ENCODE data around the gene FAM13C.

FAM13C gene

GRCh38 chr10:59212301-59212798 lies 150.0 kb downstream of the FAM13C start:
- H2AFZ ChIP-seq (ENCODE audit: low read length): no peak overlapping the region
- no peak overlapping the region for H3K23ac ChIP-seq (ENCODE audit: low read depth, low read length, poor library complexity)
- no peak overlapping the region for H3K18ac ChIP-seq (ENCODE audit: low read length)
- H2BK15ac ChIP-seq (ENCODE audit: low read length): no peak overlapping the region
- H3K4me2 ChIP-seq (ENCODE audit: insufficient read depth, low read length, poor library complexity, severe bottlenecking): no peak overlapping the region
- no peak overlapping the region for H2BK12ac ChIP-seq (ENCODE audit: low read length)
- H3K9ac ChIP-seq (ENCODE audit: low read depth, low read length, poor library complexity): no peak overlapping the region
- H3K36me3 ChIP-seq (replicated peaks in 1 of 2; ENCODE audit: control insufficient read depth in 2 of 2, insufficient read depth in 2 of 2, low read length in 2 of 2): no peaks in the 10 kb centered on the region
- H3K27me3 ChIP-seq (ENCODE audit: control insufficient read depth in 3 of 3, insufficient read depth in 3 of 3, low read depth in 1 of 3, low read length in 3 of 3): no peaks in the 10 kb centered on the region
- no peak overlapping the region for H4K91ac ChIP-seq (ENCODE audit: low read depth, low read length, poor library complexity)
- H4K8ac ChIP-seq (ENCODE audit: low read depth, low read length): no peak overlapping the region
- no peak overlapping the region for H3K4me3 ChIP-seq (ENCODE audit: low read length in 2 of 2)
- H3K9me3 ChIP-seq (replicated peaks in 1 of 2; ENCODE audit: control insufficient read depth in 2 of 2, insufficient read depth in 1 of 2, low read depth in 1 of 2, low read length in 2 of 2): no peaks in the 10 kb centered on the region
- no peak overlapping the region for H3K14ac ChIP-seq (ENCODE audit: low read length)
- H3K4me1 ChIP-seq (ENCODE audit: control insufficient read depth in 2 of 2, insufficient read depth in 1 of 2, low read depth in 1 of 2, low read length in 2 of 2): no peaks in the 10 kb centered on the region
- peaks cover under 1% of the 10 kb centered on the region for H3K79me1 ChIP-seq (ENCODE audit: low read depth, low read length)
- no peak overlapping the region for H2AK5ac ChIP-seq (ENCODE audit: low read depth, low read length)
- no peak overlapping the region for H2BK120ac ChIP-seq (ENCODE audit: low read depth, low read length)
- no peak overlapping the region for H2BK5ac ChIP-seq (ENCODE audit: low read length)
- WGBS, 2 donors (ENCODE audit: extremely low coverage in 2 of 2, insufficient read length in 2 of 2, insufficient replicate concordance in 1 of 2): no CpG with 5 or more reads among the region's 2 CpGs
- no peak overlapping the region for H3K4ac ChIP-seq (ENCODE audit: low read length)
- DNase-seq (ENCODE audit: low spot score): no peak
- no peak overlapping the region for H3K27ac ChIP-seq (replicated peaks; ENCODE audit: low read length)

- no peak overlapping the region for H2AK5ac ChIP-seq (ENCODE audit: low read depth, low read length)
- no CpG with 5 or more reads among the region's 5 CpGs for WGBS, 2 donors (ENCODE audit: extremely low coverage in 2 of 2, insufficient read length in 2 of 2, insufficient replicate concordance in 1 of 2)
- H3K4ac ChIP-seq (ENCODE audit: low read length): no peak overlapping the region
- peaks cover 3% of the 10 kb centered on the region for H3K79me1 ChIP-seq (ENCODE audit: low read depth, low read length)
- H2BK120ac ChIP-seq (ENCODE audit: low read depth, low read length): no peak overlapping the region
- H3K36me3 ChIP-seq (replicated peaks in 1 of 2; ENCODE audit: control insufficient read depth in 2 of 2, insufficient read depth in 2 of 2, low read length in 2 of 2): no peaks in the 10 kb centered on the region
- H4K91ac ChIP-seq (ENCODE audit: low read depth, low read length, poor library complexity): no peak overlapping the region
- H3K14ac ChIP-seq (ENCODE audit: low read length): no peak overlapping the region
- H3K27ac ChIP-seq (replicated peaks; ENCODE audit: low read length): no peak overlapping the region
- H3K4me2 ChIP-seq (ENCODE audit: insufficient read depth, low read length, poor library complexity, severe bottlenecking): no peak overlapping the region
- H3K4me3 ChIP-seq (ENCODE audit: low read length in 2 of 2): no peak overlapping the region
- no peak overlapping the region for H2BK12ac ChIP-seq (ENCODE audit: low read length)
- no peak overlapping the region for H3K23ac ChIP-seq (ENCODE audit: low read depth, low read length, poor library complexity)
- H2BK15ac ChIP-seq (ENCODE audit: low read length): no peak overlapping the region
- H3K9me3 ChIP-seq (replicated peaks in 1 of 2; ENCODE audit: control insufficient read depth in 2 of 2, insufficient read depth in 1 of 2, low read depth in 1 of 2, low read length in 2 of 2): no peaks in the 10 kb centered on the region
- no peak overlapping the region for H3K18ac ChIP-seq (ENCODE audit: low read length)
- H3K9ac ChIP-seq (ENCODE audit: low read depth, low read length, poor library complexity): no peak overlapping the region
- H2BK5ac ChIP-seq (ENCODE audit: low read length): no peak overlapping the region
- H2AFZ ChIP-seq (ENCODE audit: low read length): no peak overlapping the region
- no peak for DNase-seq (ENCODE audit: low spot score)
- no peaks in the 10 kb centered on the region for H3K4me1 ChIP-seq (ENCODE audit: control insufficient read depth in 2 of 2, insufficient read depth in 1 of 2, low read depth in 1 of 2, low read length in 2 of 2)
- H3K27me3 ChIP-seq (ENCODE audit: control insufficient read depth in 3 of 3, insufficient read depth in 3 of 3, low read depth in 1 of 3, low read length in 3 of 3): no peaks in the 10 kb centered on the region
- H4K8ac ChIP-seq (ENCODE audit: low read depth, low read length): no peak overlapping the region
These were observed 156.1 kb downstream of the FAM13C start for GRCh38 chr10:59206204-59206720.

Data from neuronal stem cell (in vitro differentiated cells).